ENCODE measurements around the gene MTRFR.

The MTRFR gene

GRCh38 chr12:123253641-123254459, 20.6 kb downstream of the MTRFR start:
- Histone ChIP-seq H2AFZ (ENCODE audit: low read length) (no peak overlapping the region), H3K9ac (ENCODE audit: low read depth, low read length, poor library complexity, severe bottlenecking) (no peak overlapping the region), H3K9me2 (replicated peaks; ENCODE audit: low read depth, low read length) (no peaks in the 10 kb centered on the region), H3K36me3 (ENCODE audit: insufficient read depth, low read length) (peaks cover 48% of the 10 kb centered on the region; the same call in 1 of the 2 replicates), H3K4me3 (ENCODE audit: low read length, poor library complexity, severe bottlenecking) (no peak overlapping the region), H3K4me2 (ENCODE audit: low read depth, low read length, poor library complexity, severe bottlenecking) (no peak overlapping the region), H3K4me1 (ENCODE audit: insufficient read depth, low read length, poor library complexity, severe bottlenecking) (no peaks in the 10 kb centered on the region), H3K9me3 (ENCODE audit: insufficient read depth, low read depth, low read length) (no peaks in the 10 kb centered on the region), H4K20me1 (ENCODE audit: insufficient read depth, low read length, poor library complexity, severe bottlenecking) (peaks cover 3% of the 10 kb centered on the region), H3F3A (ENCODE audit: low read depth) (no peaks in the 10 kb centered on the region), H3K79me2 (ENCODE audit: insufficient read depth, low read length) (peaks cover 29% of the 10 kb centered on the region; the same call in 1 of the 2 replicates), H3K27me3 (ENCODE audit: insufficient read depth, low read length, poor library complexity, severe bottlenecking) (no peaks in the 10 kb centered on the region)
- TF ChIP-seq EZH2phosphoT487 (IDR thresholded peaks at IDR 0.05; ENCODE audit: borderline replicate concordance) (no peak), CTCF (conservative IDR thresholded peaks at IDR 0.05; ENCODE audit: low read length) (no peak)

GRCh38 chr12:123254853-123255446, 21.7 kb downstream of the MTRFR start:
- Histone ChIP-seq H3F3A (ENCODE audit: low read depth) (no peaks in the 10 kb centered on the region), H3K9me3 (ENCODE audit: insufficient read depth, low read depth, low read length) (no peaks in the 10 kb centered on the region), H3K9me2 (replicated peaks; ENCODE audit: low read depth, low read length) (no peaks in the 10 kb centered on the region), H3K79me2 (ENCODE audit: insufficient read depth, low read length) (peaks cover 22% of the 10 kb centered on the region; the same call in 1 of the 2 replicates), H3K27me3 (ENCODE audit: insufficient read depth, low read length, poor library complexity, severe bottlenecking) (no peaks in the 10 kb centered on the region), H4K20me1 (ENCODE audit: insufficient read depth, low read length, poor library complexity, severe bottlenecking) (peaks cover 3% of the 10 kb centered on the region), H3K4me1 (ENCODE audit: insufficient read depth, low read length, poor library complexity, severe bottlenecking) (no peaks in the 10 kb centered on the region), H3K9ac (ENCODE audit: low read depth, low read length, poor library complexity, severe bottlenecking) (no peak overlapping the region), H2AFZ (ENCODE audit: low read length) (no peak overlapping the region), H3K4me2 (ENCODE audit: low read depth, low read length, poor library complexity, severe bottlenecking) (no peak overlapping the region), H3K36me3 (ENCODE audit: insufficient read depth, low read length) (peaks cover 59% of the 10 kb centered on the region; the same call in 1 of the 2 replicates), H3K4me3 (ENCODE audit: low read length, poor library complexity, severe bottlenecking) (no peak overlapping the region)
- TF ChIP-seq CTCF (conservative IDR thresholded peaks at IDR 0.05; ENCODE audit: low read length) (no peak), EZH2phosphoT487 (IDR thresholded peaks at IDR 0.05; ENCODE audit: borderline replicate concordance) (no peak)

- H3K36me3 ChIP-seq (ENCODE audit: insufficient read depth, low read length) = peaks cover 86% of the 10 kb centered on the region; the same call in 1 of the 2 replicates
- H3K9me3 ChIP-seq (ENCODE audit: insufficient read depth, low read depth, low read length) = no peaks in the 10 kb centered on the region
- no peaks in the 10 kb centered on the region for H3K27me3 ChIP-seq (ENCODE audit: insufficient read depth, low read length, poor library complexity, severe bottlenecking)
- TF ChIP-seq EZH2phosphoT487 (IDR thresholded peaks at IDR 0.05; ENCODE audit: borderline replicate concordance) = no peak
- TF ChIP-seq CTCF (conservative IDR thresholded peaks at IDR 0.05; ENCODE audit: low read length) = no peak
- no peaks in the 10 kb centered on the region for H3F3A ChIP-seq (ENCODE audit: low read depth)
- H3K9me2 ChIP-seq (replicated peaks; ENCODE audit: low read depth, low read length) = no peaks in the 10 kb centered on the region
- no peak overlapping the region for H3K9ac ChIP-seq (ENCODE audit: low read depth, low read length, poor library complexity, severe bottlenecking)
- H3K4me1 ChIP-seq (ENCODE audit: insufficient read depth, low read length, poor library complexity, severe bottlenecking) = no peaks in the 10 kb centered on the region
- no peak overlapping the region for H3K4me3 ChIP-seq (ENCODE audit: low read length, poor library complexity, severe bottlenecking)
- H3K79me2 ChIP-seq (ENCODE audit: insufficient read depth, low read length) = peaks cover 17% of the 10 kb centered on the region; the same call in 1 of the 2 replicates
- H2AFZ ChIP-seq (ENCODE audit: low read length) = no peak overlapping the region
- H3K4me2 ChIP-seq (ENCODE audit: low read depth, low read length, poor library complexity, severe bottlenecking) = no peak overlapping the region
- H4K20me1 ChIP-seq (ENCODE audit: insufficient read depth, low read length, poor library complexity, severe bottlenecking) = no peaks in the 10 kb centered on the region
Measured at GRCh38 chr12:123258593-123258992, 25.4 kb downstream of the MTRFR start.
